NOMO-1 treated with dmso at 0.1 percent for 144 hours (cell line): ENCODE results near the gene CCDC7.
"Not testable (repeated sequence)": the region's sequence is repeated elsewhere in the genome, so short reads cannot be mapped to it uniquely, and the experiment has no call there.

Experiments
- DNase-seq: peaks from one replicate; lab custom pipeline; 2025; ENCODE audit not compliant: unreplicated experiment; lab: John Stamatoyannopoulos, UW

Gene CCDC7

DNA sequence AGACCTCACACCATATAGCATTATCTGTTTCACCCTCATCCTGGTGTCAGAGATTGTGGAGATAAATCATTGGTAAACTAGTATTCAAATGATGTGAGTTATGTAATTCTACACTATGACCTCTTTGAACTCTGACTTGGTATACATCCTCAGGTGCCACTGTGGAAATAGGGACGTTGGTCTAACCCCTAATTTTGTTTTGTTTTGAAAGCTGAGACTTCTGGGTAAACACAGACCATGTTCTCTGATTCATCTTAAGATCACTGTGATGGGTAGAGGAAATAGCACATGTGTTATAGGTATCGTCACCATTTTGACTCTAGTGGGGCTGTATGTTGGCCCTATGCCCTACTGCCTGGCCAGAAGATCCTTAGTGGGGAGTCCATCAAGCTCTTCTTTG lies 241.6 kb downstream of the CCDC7 start:
- no peak for DNase-seq

DNA sequence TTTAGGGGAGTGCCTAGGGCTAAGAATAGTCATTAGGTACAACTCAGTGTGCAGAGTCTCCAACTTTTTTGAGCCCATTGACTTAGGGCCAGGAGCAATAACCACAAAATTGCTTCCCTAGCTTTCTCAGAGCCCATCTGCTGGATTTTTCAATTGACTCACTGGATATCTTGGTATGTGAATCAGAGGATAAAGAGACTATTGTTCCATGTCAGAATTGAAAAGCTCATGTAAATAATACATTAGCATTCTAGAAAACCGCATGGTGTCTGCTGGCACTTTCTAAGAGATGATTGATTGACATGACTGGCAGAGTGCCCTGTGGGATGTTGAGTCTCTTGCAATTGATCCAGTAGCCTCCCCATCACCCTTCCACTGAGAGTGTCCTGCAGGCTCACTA lies 246.2 kb downstream of the CCDC7 start:
- no peak for DNase-seq

DNA sequence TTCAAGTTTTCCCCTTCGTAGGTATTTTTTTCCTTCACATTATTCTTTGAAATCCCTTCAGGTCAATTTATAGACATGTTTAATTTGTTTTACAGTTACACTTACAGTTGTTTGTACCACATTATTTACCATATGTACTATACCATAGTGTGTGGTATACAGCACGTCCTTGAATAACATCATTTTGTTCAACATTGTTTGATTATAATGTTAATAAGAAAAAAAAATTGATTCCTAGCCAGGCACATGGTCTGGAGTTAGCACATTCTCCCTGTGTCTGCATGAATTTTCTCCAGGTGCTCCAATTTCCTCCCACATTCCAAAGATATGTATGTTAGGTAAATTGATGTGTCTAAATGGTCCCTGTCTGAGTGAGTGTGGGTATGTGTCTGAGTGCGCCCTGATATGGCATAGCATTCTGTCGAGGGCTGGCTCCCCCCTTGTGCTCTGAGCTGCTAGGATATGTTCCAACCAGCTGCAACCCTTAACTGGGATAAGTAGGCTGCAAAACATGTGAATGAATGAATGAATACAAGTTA lies 247.6 kb downstream of the CCDC7 start:
- no peak for DNase-seq

DNA sequence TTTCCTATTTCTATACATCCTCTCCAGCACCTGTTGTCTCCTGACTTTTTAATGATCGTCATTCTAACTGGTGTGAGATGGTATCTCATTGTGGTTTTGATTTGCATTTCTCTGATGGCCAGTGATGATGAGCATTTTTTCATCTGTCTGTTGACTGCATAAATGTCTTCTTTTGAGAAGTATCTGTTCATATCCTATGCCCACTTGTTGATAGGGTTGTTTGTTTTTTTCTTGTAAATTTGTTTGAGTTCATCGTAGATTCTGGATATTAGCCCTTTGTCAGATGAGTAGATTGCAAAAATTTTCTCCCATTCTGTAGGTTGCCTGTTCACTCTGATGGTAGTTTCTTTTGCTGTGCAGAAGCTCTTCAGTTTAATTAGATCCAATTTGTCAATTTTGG lies 253.7 kb downstream of the CCDC7 start:
- not testable (repeated sequence) for DNase-seq

DNA sequence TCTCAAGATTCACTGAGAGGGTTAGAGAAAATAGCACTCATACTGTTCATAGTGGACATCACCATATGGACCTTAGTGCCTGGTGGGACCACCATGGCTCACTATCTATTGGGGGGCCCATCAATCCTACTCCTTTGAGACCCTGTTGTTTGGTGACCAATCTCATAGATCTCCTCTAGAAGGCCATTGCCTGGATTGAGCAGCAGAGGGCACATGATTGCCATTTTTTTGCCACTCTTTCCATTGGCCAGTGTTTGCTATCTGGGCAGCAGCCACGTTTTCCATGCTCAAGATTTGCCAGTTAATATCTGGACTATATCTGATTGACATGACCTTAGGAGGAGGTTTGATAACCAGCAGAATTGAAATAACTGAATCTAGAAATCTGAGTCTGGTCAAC lies 267.6 kb downstream of the CCDC7 start:
- no peak for DNase-seq

DNA sequence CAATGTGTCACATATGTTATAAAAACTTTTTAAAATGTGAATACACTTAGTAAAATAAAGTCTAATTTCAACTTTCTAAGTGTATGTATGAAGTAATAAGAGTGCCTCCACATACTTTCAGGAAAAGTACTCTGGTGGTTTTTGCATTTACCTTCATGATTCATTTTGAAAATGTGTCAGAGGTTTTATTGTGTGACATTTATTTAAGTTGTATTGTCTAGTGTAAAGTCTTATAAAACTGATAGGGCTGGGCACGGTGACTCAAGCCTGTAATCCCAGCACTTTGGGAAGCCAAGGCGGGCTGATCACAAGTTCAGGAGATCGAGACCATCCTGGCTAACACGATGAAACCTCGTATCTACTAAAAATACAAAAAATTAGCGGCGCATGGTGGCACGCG lies 285.6 kb downstream of the CCDC7 start:
- DNase-seq = no peak

DNA sequence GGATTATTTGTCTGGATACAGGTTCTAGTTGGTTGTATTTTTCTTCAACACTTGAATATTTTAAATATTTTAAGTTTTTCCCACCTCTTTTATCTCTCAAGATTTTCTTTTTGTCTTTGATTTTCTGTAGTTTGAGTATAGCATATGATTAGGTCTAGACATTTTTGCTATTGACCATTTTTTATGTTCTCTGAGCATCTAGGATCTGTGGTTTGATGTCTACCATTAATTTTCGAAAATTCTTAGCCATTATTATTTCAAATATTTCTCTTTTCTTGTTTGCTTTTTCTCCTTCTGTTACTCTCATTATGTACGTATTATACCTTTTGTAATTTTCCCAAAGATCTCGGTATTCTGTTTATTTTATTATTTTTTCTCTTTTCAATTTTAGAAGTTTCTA lies 293.0 kb downstream of the CCDC7 start:
- no peak for DNase-seq

DNA sequence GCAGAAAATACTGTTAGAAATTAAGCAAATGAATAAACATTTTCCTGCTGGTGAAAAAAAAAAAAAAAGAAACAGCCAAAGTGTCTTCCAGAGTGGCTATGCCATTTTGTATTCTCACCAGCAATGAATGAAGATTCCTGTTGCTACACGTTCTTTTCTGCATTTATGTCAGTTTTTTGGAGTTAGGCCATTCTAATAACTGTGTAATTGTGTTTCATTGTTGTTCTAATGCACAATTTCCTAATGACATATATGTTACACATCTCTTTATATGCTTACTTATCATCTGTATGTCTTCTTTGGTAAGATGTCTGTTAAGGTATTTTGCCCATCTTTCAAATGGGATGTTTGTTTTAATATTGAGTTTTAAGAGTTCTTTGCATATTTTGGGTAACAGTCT lies 298.4 kb downstream of the CCDC7 start:
- no peak for DNase-seq

DNA sequence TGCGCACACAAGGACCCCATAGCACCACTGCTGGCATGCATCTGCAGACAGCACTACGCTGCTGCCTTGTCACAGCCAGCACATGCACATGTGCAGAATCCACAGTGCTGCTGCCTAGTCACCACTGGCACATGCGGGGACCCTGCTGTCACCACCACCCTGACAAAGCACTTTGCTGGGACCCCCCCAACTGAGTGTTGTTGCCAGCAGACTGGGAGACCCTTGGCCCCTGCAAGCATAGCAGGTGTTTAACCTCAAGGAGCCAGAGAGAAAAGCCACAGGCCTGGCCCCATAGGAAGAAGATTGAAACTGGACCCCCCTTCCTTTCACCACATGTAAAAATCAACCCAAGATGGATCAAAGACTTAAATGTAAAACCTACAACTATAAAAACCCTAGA lies 300.9 kb downstream of the CCDC7 start:
- DNase-seq = no peak

DNA sequence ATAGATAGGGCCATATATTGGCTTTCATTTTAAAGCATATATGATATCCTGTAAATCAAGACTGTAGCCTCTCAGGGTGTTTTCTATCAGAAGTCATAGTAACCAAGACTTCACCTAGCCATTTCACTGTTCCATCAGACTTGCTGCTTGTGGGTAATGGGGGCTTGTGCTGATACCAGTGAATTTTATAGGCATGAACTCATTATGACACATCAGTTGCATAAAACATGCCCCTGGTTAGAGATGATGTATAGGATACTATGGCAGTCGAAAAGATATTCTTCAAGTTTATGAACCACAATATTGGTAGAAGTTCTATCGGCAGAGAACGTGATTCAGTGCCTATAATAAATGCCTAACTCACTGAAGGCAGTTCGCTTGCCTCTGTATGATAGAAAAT lies 305.6 kb downstream of the CCDC7 start:
- DNase-seq = no peak

DNA sequence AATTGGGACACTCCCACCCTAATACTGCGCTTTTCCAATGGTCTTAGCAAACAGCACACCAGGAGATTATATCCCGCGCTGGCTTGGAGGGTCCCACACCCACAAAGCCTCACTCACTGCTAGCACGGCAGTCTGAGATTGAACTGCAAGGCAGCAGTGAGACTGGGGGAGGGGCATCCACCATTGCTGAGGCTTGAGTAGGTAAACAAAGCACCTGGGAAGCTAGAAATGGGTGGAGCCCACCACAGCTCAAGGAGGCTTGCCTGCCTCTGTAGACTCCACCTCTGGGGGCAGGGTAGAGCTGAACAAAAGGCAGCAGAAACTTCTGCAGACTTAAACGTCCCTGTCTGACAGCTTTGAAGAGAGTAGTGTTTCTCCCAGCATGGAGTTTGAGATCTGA lies 309.0 kb downstream of the CCDC7 start:
- not testable (repeated sequence) for DNase-seq

DNA sequence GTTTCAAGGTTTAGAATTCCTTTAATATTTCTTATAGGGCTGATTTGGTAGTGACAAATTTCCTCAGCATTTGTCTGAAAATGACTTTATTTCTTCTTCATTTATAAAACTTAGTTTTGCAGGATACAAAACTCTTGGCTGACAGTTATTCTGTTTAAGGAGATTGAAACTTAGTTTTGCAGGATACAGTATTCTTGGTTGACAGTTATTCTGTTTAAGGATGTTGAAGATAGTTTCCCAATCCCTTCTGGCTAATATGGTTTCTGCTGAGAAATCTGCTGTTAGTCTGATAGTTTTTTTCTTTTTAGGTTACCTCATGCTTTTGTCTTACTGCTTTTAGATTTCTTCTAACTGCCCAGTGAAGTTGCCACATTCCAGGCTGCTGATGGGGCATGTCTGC lies 325.3 kb downstream of the CCDC7 start:
- no peak for DNase-seq

DNA sequence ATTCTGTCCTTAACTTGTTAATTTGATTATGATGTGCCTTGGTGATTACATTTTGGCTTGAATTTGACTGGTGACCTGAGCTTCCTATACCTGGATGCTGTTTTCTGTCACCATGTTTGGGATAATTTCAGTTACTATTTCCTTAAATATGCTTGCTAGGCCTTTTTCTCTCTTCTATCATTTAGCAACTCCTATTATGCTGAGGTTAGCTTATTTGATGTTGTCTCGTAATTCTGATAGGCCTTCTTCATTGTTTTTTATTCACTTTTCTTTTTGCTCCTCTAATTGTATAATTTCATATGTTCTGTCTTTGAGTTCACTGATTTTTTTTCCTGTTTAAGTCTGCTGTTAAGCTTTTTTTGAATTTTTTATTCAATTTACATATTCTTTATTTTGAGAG lies 327.2 kb downstream of the CCDC7 start:
- DNase-seq = no peak

DNA sequence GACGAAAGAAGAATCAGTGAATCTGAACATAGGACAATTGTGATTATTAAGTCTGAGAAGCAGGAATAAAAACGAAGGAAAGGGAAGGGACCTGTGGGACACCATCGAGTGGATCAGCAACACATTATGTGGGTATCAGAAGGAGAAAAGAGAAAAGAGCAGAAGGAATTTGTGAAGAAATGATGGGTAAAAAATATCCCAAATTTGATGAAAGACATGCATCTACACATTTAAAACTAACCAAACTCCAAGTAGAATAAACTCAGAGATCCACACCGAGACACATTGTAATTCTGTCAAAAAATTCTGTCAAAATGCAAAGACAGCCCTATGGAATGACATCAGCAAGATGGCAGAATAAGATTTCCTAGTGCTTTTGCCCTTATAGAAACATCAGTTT lies 341.0 kb downstream of the CCDC7 start:
- no peak for DNase-seq

DNA sequence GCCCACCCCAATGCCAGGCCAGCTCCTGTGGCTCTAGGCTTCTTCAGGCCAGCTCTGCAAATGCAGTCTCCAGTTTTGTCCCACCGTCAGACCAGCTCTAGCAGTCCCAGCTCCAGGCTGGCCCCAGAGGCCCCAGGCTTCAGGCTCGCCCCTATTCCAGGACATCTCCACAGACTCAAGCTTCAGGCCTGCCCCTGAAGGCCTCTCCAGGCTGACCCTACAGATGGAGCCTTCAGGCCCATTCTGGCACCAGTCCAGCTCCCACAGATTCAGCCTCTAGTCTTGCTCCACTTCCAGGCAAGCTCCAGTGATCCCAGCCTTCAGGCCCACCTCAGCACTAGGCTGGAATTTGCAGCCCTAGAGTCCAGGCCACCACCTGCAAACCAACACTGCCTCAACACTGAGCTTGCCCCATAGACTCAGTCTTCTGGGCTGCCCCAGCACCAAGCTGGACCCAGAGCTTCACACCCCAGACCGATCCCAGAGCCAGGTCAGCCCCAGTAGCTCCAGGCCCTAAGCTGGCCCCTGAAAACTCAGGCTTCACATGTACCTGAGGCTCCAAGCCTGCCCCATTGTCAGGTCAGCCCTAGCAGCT lies 341.8 kb downstream of the CCDC7 start:
- DNase-seq = no peak

DNA sequence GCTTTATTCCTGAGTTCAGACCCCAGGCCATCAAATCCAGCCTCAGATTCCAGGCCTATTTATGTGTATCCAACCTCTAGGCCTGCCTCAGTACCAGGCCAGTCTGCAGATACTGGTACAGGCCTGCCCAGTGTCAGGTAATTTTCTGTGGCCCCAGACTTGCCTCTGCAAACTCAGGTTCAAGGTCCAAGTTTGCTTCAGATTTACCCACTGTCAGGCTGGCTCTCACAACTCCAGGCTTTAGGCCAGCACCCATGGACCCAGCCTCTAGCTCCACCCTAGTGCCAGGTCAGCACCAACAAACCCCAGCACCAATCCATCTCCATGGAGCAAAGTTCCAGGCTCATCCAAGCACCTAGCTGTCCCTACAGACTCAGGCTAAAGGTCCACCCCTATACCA lies 342.4 kb downstream of the CCDC7 start:
- DNase-seq = no peak

DNA sequence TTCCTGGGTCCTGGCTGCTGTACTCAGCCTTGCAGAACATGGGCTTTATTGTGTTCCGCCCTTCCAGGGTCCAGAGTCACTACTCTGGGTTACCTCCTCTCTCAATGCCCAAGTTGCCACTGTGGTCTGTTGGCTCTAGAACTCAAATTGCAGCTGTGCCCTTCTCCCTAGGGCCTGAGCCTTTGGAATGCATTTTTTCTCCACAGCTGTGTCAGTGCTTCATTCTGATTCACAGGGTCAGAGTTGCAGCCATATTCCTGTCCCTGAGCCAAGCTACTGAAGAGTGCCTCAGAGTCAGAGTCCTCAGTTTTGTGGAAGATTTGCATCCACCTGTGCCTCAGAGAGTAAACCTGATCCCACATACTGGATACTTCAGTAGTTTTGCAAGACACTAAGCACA lies 344.5 kb downstream of the CCDC7 start:
- no peak for DNase-seq

DNA sequence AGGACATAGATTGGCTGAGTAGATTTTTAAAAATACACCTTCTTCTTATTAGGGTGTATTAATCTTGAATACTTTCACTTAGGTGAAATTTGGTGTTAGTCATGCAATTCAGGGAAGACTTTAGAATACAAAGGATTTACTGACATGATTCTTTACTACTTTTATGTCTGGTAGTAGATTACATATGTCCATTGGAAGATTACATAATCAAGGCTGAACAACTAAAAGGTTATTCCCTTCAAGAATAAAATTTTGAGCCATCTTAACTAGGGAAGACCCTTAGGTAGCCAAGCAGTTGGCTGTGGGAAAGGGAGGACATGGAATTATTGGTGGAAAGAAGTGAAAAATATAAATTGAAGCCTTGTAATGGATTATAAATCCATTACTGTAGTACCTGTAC lies 347.1 kb downstream of the CCDC7 start:
- no peak for DNase-seq

DNA sequence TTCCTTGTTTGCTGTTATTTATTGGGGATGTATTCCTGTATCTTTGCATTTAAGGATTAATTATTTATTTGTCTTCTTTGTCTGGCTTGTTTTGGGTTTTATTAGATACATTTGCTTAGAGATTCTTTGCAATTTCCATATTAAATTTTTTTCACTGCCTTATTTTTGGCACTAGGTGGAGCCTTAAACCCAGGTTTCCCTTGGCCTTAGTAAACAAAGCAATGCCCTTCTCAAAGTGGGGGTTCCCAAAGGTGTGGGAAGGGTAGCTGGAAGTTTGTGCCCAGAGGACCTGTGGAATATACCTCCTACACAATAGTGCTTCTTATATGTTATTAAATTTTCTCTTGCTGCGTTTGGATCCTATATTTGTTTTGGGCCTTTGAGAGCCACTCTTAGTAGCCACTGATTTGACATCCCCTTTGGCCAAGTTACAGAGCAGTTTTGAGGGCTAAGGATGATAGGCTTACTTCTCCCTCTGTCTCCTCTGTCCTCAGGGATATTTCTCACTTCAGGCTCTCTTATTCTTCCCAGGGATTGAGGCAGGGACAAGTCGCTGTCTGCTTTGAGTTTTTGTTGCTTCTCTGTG lies 349.8 kb downstream of the CCDC7 start:
- no peak for DNase-seq

DNA sequence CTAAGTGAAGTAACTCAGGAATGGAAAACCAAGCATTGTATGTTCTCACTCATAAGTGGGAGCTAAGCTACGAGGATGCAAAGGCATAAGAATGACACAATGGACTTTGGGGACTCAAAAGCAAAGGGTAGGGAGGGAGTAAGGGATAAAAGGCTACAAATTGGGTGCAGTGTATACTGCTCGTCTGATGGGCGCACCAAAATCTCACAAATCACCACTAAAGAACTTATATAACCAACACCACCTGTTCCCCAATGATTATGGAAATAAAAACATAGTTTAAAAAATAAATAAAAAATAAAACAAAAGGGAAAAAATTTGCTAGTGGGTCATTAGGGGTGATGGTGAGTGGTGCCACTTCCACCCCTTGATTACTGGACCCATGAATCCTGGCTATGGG lies 351.5 kb downstream of the CCDC7 start:
- not testable (repeated sequence) for DNase-seq

DNA sequence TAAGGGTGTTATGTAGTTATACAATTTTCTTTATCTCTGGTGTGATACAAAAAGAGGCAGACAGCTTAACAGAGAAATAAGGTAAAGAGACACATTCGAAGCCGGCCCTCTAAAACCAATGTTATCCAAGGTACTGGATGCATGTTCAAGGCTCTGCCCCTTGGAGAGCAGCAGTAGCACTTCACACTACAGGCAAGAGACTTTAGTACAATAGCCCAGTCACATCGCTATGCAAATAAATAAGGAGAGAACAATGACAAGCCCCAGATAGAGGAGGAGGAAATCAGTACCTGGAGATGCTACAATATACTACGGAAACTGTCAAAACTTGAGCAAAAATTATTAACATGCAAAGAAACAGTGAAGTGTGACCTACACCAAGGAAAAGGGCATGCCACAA lies 401.0 kb downstream of the CCDC7 start:
- no peak for DNase-seq

DNA sequence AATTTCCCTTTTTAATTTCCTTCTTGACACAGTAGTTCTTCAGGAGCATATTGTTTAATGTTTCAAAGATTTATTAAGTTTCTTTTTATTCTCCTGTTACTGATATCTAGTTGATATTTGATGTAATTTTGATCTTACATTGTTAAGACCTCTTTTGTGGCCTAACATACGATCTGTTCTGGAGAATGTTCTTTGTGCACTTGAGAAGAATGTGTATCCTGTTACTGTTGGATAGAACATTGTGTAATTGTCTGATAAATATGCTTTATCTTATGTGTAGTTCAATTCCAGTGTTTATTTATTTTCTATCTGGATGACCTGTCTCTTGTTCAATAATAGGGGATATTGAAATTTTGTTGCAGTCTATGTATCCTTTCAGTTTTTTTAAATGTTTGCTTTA lies 405.4 kb downstream of the CCDC7 start:
- DNase-seq = no peak

DNA sequence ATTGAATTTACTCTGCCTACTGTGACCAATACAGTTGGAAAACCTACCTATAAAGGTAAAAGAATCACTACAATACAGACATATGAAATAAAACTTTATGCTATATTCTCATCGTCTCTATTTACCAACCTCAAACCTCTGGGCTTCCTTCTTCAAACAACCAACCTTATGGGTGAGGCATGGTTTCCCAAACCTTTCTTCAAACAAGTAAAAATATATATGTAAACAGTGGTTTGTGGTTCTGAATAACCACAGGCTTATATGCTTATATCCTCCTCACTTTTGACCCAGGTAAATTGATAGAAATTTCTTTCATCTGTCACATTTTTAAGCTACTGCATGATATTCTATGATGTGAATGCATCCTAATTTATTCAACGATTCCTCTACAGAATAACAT lies 408.5 kb downstream of the CCDC7 start:
- no peak for DNase-seq
